NB4 (cell line): ENCODE results near the gene SHISA8.

ENCODE experiments used
- CTCF ChIP-seq: IDR thresholded peaks from one replicate; pipeline ENCODE4 v1.5.1; 2012; ENCODE audit warnings: low read depth, low read length
- MAX ChIP-seq: IDR thresholded peaks from 2 replicates; pipeline ENCODE4 v1.6.1; 2011; ENCODE audit warnings: low read depth, low read length

GRCh38 chr22:41911001-41911611 lies 3.8 kb downstream of the SHISA8 start:
- no peak for TF ChIP-seq CTCF
- TF ChIP-seq MAX, result no peak
